HCT116 (cell line): ENCODE measurements around the gene RGS12. TPM values are rescaled to one million over a fixed set of nuclear protein-coding genes. Genes with fewer than 3 reads are reported as not detected.

Experiments used
- ATAC-seq: fragments of 200-7000 bp; cut with Tn5 transposase; 2 replicates; pipeline ENCODE4 v1.9.1; 2020; ENCODE audit warnings: mild to moderate bottlenecking, moderate library complexity
- BruUV-seq: library from RNA; stranded (reverse); fragments of 400-500 nt; replicated peaks from 2 replicates; lab custom pipeline; 2021; lab: Mats Ljungman, UMichigan
- CTCF ChIA-PET: fragments of 300-600 bp; sonication (Branson Sonifier 250); formaldehyde crosslinking; loops from one replicate; lab custom pipeline; 2021; ENCODE audit warnings: antibody characterized with exemption; lab: Charles Lee
- POLR2A ChIA-PET: fragments of 300-600, 350-600 bp; sonication (Branson Sonifier 250); formaldehyde crosslinking; loops from one replicate; lab custom pipeline; 2021; ENCODE audit warnings: antibody characterized with exemption; lab: Charles Lee
- RAD21 ChIA-PET, 2 experiments: fragments of 300-600 bp; sonication (Branson Sonifier 250); formaldehyde crosslinking; loops; one replicate each; lab custom pipeline; 2023; ENCODE audit warnings: low total read pairs in 2 of 2; ENCODE audit not compliant: uncharacterized antibody in 2 of 2, unreplicated experiment in 2 of 2, low non-redundant PET in 1 of 2; lab: Charles Lee
- DNase-seq: peaks from one replicate; pipeline ENCODE4 v3.0.0-alpha.2; 2010; ENCODE audit warnings: low read depth, low spot score
- H2AFZ ChIP-seq: fragments of 200-600 bp; shearing (Covaris generic), sonication (generic); 2 replicates; pipeline ENCODE4 v1.6.1; 2017; ENCODE audit warnings: low read depth, mixed run types, mixed read lengths, antibody characterized with exemption, low read length; ENCODE audit not compliant: poor library complexity, severe bottlenecking
- H3K27ac ChIP-seq: 2 replicates; pipeline ENCODE4 v1.5.1; 2012; ENCODE audit warnings: low read depth, low read length
- H3K27me3 ChIP-seq: fragments of 200-600 bp; sonication (generic); 2 replicates; pipeline ENCODE4 v1.6.1; 2016; ENCODE audit warnings: mixed run types, low read length, mixed read lengths; ENCODE audit not compliant: insufficient read depth
- H3K36me3 ChIP-seq, 2 experiments: fragments of 200-500 bp in 1 of 2; fragments of 200-600 bp in 1 of 2; sonication (Bioruptor generic) in 1 of 2; sonication (generic) in 1 of 2; 2 replicates each; pipeline versions ENCODE4 v1.5.1 to v1.6.1; 2014 to 2016; ENCODE audit warnings: low read length in 2 of 2, inconsistent platforms in 1 of 2, mixed read lengths in 1 of 2, mixed run types in 1 of 2; ENCODE audit not compliant: insufficient read depth in 2 of 2, control insufficient read depth in 1 of 2
- H3K4me1 ChIP-seq, 2 experiments: fragments of 200-600 bp in 1 of 2; sonication (generic) in 1 of 2; 2 replicates each; pipeline versions ENCODE4 v1.5.1 to v1.6.1; 2012 to 2017; ENCODE audit warnings: low read length in 2 of 2, inconsistent platforms in 1 of 2, mild to moderate bottlenecking in 1 of 2, mixed read lengths in 1 of 2, mixed run types in 1 of 2, moderate library complexity in 1 of 2; ENCODE audit not compliant: insufficient read depth in 2 of 2, control insufficient read depth in 1 of 2
- H3K4me2 ChIP-seq: fragments of 200-600 bp; sonication (generic); 2 replicates; pipeline ENCODE4 v1.6.1; 2017; ENCODE audit warnings: mixed run types, low read length, mixed read lengths
- H3K4me3 ChIP-seq, 2 experiments: fragments of 200-600 bp in 1 of 2; sonication (generic) in 1 of 2; replicated peaks in 1 of 2; 2 replicates each; pipeline ENCODE4 v1.5.1; 2011 to 2016; ENCODE audit warnings: low read length in 2 of 2, control low read depth in 1 of 2, low read depth in 1 of 2, mild to moderate bottlenecking in 1 of 2, mixed read lengths in 1 of 2, mixed run types in 1 of 2
- H3K79me2 ChIP-seq: fragments of 200-600 bp; sonication (generic); 2 replicates; pipeline ENCODE4 v1.6.1; 2017; ENCODE audit warnings: mild to moderate bottlenecking, mixed run types, low read length, moderate library complexity, mixed read lengths; ENCODE audit not compliant: insufficient read depth
- H3K9ac ChIP-seq: fragments of 200-600 bp; sonication (generic); 2 replicates; pipeline ENCODE4 v1.6.1; 2016; ENCODE audit warnings: low read length, mixed read lengths
- H3K9me2 ChIP-seq: fragments of 200-600 bp; sonication (generic), shearing (Covaris generic); 2 replicates; pipeline ENCODE4 v1.6.1; 2017; ENCODE audit warnings: mixed run types, mild to moderate bottlenecking, moderate library complexity; ENCODE audit not compliant: insufficient read depth
- H3K9me3 ChIP-seq, 2 experiments: fragments of 200-500 bp in 1 of 2; fragments of 200-600 bp in 1 of 2; sonication (Bioruptor generic) in 1 of 2; sonication (generic) in 1 of 2; 2 replicates each; pipeline ENCODE4 v1.6.1; 2014 to 2017; ENCODE audit warnings: low read length in 2 of 2, mixed read lengths in 2 of 2, inconsistent platforms in 1 of 2, low read depth in 1 of 2, mild to moderate bottlenecking in 1 of 2, mixed run types in 1 of 2, moderate library complexity in 1 of 2; ENCODE audit not compliant: control insufficient read depth in 1 of 2, insufficient read depth in 1 of 2
- H4K20me1 ChIP-seq: fragments of 200-600 bp; sonication (generic), shearing (Covaris generic); 2 replicates; pipeline ENCODE4 v1.6.1; 2017; ENCODE audit warnings: mixed run types, mild to moderate bottlenecking, moderate library complexity; ENCODE audit not compliant: insufficient read depth
- CBX3 ChIP-seq: IDR thresholded peaks from 2 replicates; pipeline ENCODE4 v1.6.1; 2012; ENCODE audit warnings: low read depth
- CEBPB ChIP-seq: IDR thresholded peaks from 2 replicates; pipeline ENCODE4 v1.6.1; 2012; ENCODE audit warnings: low read depth
- EZH2 ChIP-seq: fragments of 200-600 bp; sonication (generic); IDR thresholded peaks from 2 replicates; pipeline ENCODE4 v1.6.1; 2017; ENCODE audit warnings: antibody characterized with exemption, mixed run types
- EZH2phosphoT487 ChIP-seq: fragments of 200-600 bp; IDR thresholded peaks from 2 replicates; pipeline ENCODE4 v1.6.1; 2018; ENCODE audit warnings: antibody characterized with exemption, borderline replicate concordance
- POLR2A ChIP-seq: IDR thresholded peaks from 2 replicates; pipeline ENCODE4 v1.7.0; 2011; ENCODE audit warnings: borderline replicate concordance; ENCODE audit not compliant: insufficient read depth, insufficient read length; ENCODE audit errors: extremely low read depth
- POLR2AphosphoS5 ChIP-seq: IDR thresholded peaks from 2 replicates; pipeline ENCODE4 v1.6.1; 2011; ENCODE audit warnings: mild to moderate bottlenecking, low read depth, low read length, moderate library complexity
- RAD21 ChIP-seq: IDR thresholded peaks from 2 replicates; pipeline ENCODE4 v1.6.1; 2012; ENCODE audit warnings: low read depth, mild to moderate bottlenecking
- SP1 ChIP-seq: IDR thresholded peaks from 2 replicates; pipeline ENCODE4 v1.6.1; 2012; ENCODE audit warnings: low read depth
- SRF ChIP-seq: IDR thresholded peaks from 2 replicates; pipeline ENCODE4 v1.6.1; 2012; ENCODE audit warnings: low read depth
- TCF7L2 ChIP-seq: IDR thresholded peaks from 2 replicates; pipeline ENCODE4 v1.7.0; 2011; ENCODE audit warnings: borderline replicate concordance, inconsistent platforms; ENCODE audit not compliant: insufficient read depth, insufficient read length; ENCODE audit errors: extremely low read depth
- YY1 ChIP-seq: IDR thresholded peaks from 2 replicates; pipeline ENCODE4 v1.6.1; 2011; ENCODE audit warnings: low read length, low read depth, moderate library complexity, mild to moderate bottlenecking; ENCODE audit not compliant: insufficient replicate concordance; ENCODE audit errors: extremely low read depth
- ZFX ChIP-seq: fragments of 450-650 bp; IDR thresholded peaks from 2 replicates; pipeline ENCODE4 v1.6.1; 2017
- ZNF274 ChIP-seq: fragments of 200-500 bp; sonication (Bioruptor generic); IDR thresholded peaks from 2 replicates; pipeline ENCODE4 v1.6.1; 2014; ENCODE audit warnings: mild to moderate bottlenecking, low read depth, low read length, inconsistent platforms
- intact Hi-C: fragments of 100-400 bp; cut with micrococcal nuclease; formaldehyde crosslinking; loops from 2 replicates; pipeline ENCODE4 v1.10.0; 2022
- total RNA-seq: library from RNA; stranded (reverse); gene quantifications from one replicate; pipeline ENCODE4 v1.2.1, GENCODE V29; 2021; ENCODE audit not compliant: unreplicated experiment
- TF ChIP-seq, protein P1 (sequence below), 3 experiments: fragments of 200-600 bp in 1 of 3; sonication (generic) in 1 of 3; IDR thresholded peaks in 2 of 3; conservative IDR thresholded peaks in 1 of 3; 2 replicates each; pipeline ENCODE4 v1.5.1; 2012 to 2017; ENCODE audit warnings: low read depth in 2 of 3, low read length in 2 of 3, antibody characterized with exemption in 1 of 3, borderline replicate concordance in 1 of 3, control low read depth in 1 of 3, mild to moderate bottlenecking in 1 of 3, mixed read lengths in 1 of 3, mixed run types in 1 of 3, moderate library complexity in 1 of 3; ENCODE audit not compliant: insufficient read depth in 1 of 3
- TF ChIP-seq, protein P2 (sequence below): IDR thresholded peaks from 2 replicates; pipeline ENCODE4 v1.6.1; 2012

The RGS12 gene
- total RNA-seq, 1 experiment from 2014 or later, result 22.2 TPM

GRCh38 chr4:3311095-3311372 lies 18.2 kb downstream of the RGS12 start:
- no peak for DNase-seq
- ATAC-seq, result no peak
- ChIA-PET RAD21 (no interaction called here), POLR2A (no interaction called here)
- H2AFZ ChIP-seq, result no peak overlapping the region
- TF ChIP-seq EZH2, result no peak
- no peak for TF ChIP-seq EZH2phosphoT487
- TF ChIP-seq, protein P1, sequence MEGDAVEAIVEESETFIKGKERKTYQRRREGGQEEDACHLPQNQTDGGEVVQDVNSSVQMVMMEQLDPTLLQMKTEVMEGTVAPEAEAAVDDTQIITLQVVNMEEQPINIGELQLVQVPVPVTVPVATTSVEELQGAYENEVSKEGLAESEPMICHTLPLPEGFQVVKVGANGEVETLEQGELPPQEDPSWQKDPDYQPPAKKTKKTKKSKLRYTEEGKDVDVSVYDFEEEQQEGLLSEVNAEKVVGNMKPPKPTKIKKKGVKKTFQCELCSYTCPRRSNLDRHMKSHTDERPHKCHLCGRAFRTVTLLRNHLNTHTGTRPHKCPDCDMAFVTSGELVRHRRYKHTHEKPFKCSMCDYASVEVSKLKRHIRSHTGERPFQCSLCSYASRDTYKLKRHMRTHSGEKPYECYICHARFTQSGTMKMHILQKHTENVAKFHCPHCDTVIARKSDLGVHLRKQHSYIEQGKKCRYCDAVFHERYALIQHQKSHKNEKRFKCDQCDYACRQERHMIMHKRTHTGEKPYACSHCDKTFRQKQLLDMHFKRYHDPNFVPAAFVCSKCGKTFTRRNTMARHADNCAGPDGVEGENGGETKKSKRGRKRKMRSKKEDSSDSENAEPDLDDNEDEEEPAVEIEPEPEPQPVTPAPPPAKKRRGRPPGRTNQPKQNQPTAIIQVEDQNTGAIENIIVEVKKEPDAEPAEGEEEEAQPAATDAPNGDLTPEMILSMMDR (IDR thresholded peaks at IDR 0.05 in 2 of 3, conservative IDR thresholded peaks at IDR 0.05 in 1 of 3; ENCODE audit: borderline replicate concordance in 1 of 3, insufficient read depth in 1 of 3, low read depth in 2 of 3, low read length in 2 of 3), result no peak
- no peak for TF ChIP-seq SRF
- no peak for TF ChIP-seq CEBPB
- TF ChIP-seq ZFX, result no peak
- TF ChIP-seq TCF7L2, result no peak
- TF ChIP-seq ZNF274, result no peak
- TF ChIP-seq YY1, result no peak
- TF ChIP-seq POLR2AphosphoS5, result no peak
- no peak for TF ChIP-seq POLR2A
- TF ChIP-seq SP1, result no peak
- no peak for TF ChIP-seq CBX3
- TF ChIP-seq RAD21, result no peak
- TF ChIP-seq, protein P2, sequence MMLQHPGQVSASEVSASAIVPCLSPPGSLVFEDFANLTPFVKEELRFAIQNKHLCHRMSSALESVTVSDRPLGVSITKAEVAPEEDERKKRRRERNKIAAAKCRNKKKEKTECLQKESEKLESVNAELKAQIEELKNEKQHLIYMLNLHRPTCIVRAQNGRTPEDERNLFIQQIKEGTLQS, result no peak
- TF ChIP-seq, all 23 proteins: peak for 0
- Histone ChIP-seq H3K27me3 (no peaks in the 10 kb centered on the region), H3K4me3 (no peak overlapping the region), H3K4me2 (no peak overlapping the region), H3K27ac (no peak overlapping the region), H3K9me3 (no peaks in the 10 kb centered on the region), H3K36me3 (no peaks in the 10 kb centered on the region), H4K20me1 (no peaks in the 10 kb centered on the region), H3K4me1 (no peaks in the 10 kb centered on the region; a peak in 1 of 4 replicates), H3K9ac (no peak overlapping the region), H3K9me2 (no peaks in the 10 kb centered on the region), H3K79me2 (0 out of 2 replicates have a peak, but pooled peaks cover 7% of the 10 kb centered on the region)
- CTCF ChIA-PET, result no interaction called here
- intact Hi-C loops, result no loop called here
- BruUV-seq, result no TSS peak
